SKM-1 treated with dmso at 0.1 percent for 144 hours (cell line): ENCODE results near the gene NT5DC3.

Source experiments
- DNase-seq: peaks from one replicate; lab custom pipeline; 2025; ENCODE audit not compliant: unreplicated experiment; lab: John Stamatoyannopoulos, UW

Gene NT5DC3

GRCh38 chr12:103833095-103833775 is 7.8 kb downstream of the NT5DC3 start:
- DNase-seq: no peak

GRCh38 chr12:103832048-103832997 is 8.7 kb downstream of the NT5DC3 start:
- no peak for DNase-seq

GRCh38 chr12:103830730-103831320 is 10.2 kb downstream of the NT5DC3 start:
- no peak for DNase-seq

- no peak for DNase-seq
These were observed 10.9 kb downstream of the NT5DC3 start for GRCh38 chr12:103830025-103830725.

GRCh38 chr12:103829092-103829491 is 11.9 kb downstream of the NT5DC3 start:
- DNase-seq: peak; percentile 4

DNA sequence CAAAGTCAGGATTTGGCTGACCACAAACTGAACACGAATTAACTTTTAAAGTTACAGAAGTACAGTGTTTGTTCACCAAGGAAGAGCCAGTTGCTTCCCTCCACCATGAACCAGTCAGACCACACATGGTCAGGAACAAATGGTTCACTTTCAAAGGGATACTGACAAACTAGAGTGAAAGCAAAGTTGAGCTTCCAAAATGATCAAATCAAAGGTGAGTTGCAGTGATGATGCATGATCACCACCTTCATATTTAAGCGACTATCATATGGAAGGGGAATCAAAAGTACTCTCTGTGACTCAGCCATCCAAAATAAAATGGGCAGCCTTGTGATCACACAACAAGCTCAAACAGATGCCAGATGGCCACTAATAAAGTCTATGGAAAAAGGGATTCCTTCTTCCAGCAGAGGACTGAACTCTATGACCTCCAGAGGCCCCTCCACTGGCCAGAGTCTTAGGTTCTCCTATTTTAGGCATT is 13.1 kb downstream of the NT5DC3 start:
- no peak for DNase-seq

GRCh38 chr12:103824845-103825244 is 16.2 kb downstream of the NT5DC3 start:
- DNase-seq: no peak

GRCh38 chr12:103824290-103824689 is 16.7 kb downstream of the NT5DC3 start:
- no peak for DNase-seq

- DNase-seq: no peak
These were observed 17.2 kb downstream of the NT5DC3 start for GRCh38 chr12:103823871-103824270.

GRCh38 chr12:103821773-103822172 is 19.3 kb downstream of the NT5DC3 start:
- no peak for DNase-seq

- DNase-seq: no peak
These were observed 20.0 kb downstream of the NT5DC3 start for GRCh38 chr12:103820881-103821489.

GRCh38 chr12:103820361-103820760 is 20.7 kb downstream of the NT5DC3 start:
- DNase-seq: no peak

GRCh38 chr12:103819892-103820291 is 21.1 kb downstream of the NT5DC3 start:
- DNase-seq: no peak

DNA sequence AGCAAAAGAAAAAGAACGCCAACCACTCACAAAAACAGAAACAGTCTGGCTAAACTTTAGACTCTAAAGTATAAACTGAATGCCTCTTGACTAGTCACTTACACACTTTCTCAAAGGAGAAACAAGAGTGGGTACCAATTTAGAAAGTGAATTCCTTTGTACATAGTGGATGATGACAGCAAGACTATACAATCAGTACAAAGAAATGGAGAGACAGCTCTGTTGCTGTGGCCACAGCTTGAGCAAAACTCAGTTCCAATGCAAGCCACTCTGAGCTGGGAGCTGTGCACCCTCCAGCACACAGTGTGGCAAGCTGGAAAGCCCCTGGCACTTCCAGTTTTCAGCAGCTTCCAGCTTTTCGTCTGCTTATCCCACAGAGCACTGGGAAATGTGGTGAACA is 21.7 kb downstream of the NT5DC3 start:
- DNase-seq: no peak

DNA sequence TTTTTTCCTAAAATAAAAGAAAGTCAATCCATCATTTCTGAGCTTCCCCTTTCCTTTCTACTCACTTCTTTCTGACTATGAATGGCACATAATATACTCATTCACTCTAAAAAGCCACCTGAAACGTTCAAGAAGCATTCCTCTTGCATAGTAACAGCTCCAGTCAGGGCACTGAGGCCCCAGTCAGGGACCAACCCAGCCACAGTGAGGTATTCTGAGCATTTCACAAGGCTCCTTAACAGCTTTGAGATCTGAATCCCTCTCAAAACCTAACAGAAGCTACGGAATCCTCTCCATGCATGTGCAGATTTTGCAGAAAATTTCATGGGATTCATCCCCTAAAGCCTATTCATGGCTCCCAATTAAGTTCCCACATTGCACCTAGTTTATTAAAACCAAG is 23.2 kb downstream of the NT5DC3 start:
- no peak for DNase-seq

DNA sequence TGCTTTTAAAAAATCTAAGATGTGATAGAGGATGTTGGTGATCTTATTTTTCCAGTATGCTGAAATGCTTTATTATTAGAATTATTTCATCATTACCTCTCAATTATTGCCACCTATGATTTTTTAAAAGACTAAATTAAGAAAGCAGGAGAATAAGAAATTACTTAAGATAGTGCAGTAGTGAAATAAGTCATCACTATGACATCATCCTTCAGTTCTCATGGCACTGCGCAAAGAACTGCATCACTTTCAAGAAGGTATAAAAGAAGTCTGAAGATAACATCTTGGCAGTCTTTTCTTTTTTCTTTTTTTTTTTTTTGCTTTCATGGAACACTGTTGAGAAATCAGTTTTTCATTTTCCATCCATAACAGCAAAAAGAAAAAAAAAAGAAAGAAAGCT is 24.4 kb downstream of the NT5DC3 start:
- DNase-seq: no peak

DNA sequence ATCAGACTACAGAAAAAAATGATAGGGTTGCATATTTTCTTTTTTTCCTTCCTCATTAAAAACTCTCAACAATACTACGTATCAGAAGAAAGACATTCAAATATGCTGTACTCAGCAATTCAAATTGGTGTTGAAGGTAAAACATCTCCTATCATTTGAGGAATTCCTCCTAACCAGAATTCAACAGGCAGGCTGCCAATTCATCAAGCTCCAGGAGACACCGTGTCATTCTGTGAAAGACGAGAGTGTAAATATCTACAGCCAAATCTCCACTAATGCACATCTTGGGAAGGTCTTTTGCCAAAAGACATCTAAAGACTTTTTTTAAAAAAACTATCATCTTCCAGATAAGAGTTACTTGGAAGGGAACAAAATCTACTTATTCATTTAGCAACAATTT is 26.6 kb downstream of the NT5DC3 start:
- DNase-seq: no peak

- DNase-seq: no peak
These were observed 27.1 kb downstream of the NT5DC3 start for GRCh38 chr12:103813949-103814348.

DNA sequence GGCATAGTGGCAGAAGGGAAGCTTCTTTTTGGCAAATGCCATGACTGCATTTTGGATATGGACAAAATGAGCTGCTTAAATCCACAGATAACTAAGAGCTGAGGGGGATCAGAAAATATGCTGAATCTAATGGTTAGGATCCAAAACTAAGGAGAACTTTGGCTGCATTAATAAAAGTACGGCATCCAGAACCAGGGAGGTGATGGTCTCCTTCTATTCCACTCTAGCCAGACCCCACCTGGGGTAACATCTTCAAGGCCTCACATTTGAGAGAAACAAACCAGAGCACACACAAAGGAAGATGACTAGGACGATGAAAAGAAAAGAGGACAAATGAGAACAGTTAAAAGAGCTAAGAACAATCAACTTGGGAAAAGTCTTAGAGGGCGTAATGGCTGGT is 27.6 kb downstream of the NT5DC3 start:
- DNase-seq: no peak

- no peak for DNase-seq
These were observed 28.2 kb downstream of the NT5DC3 start for GRCh38 chr12:103812789-103813188.

DNA sequence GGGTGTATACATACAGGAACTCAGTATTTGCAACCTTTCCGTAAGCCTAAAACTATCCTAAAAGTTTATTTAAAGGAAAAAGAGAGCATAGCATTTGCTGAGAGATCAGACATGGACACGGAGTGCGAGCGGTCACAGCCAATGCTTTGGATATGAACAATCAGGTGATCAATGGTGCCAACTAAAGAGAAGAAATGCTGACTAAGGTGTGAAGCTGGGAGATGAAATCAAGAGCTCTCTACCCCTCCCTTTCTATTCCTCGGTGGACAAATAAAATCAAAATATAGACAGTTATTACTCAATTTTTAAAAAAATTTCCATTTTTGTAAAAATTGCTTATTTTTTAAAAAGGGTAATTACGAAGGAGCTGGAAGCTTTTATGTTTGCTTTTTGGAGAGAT is 29.2 kb downstream of the NT5DC3 start:
- DNase-seq: no peak
